HG03432 (cell line): Measurements from ENCODE around the gene AKAP13.

Experiments
- ATAC-seq: cut with Tn5 transposase; IDR thresholded peaks from one replicate; pipeline ENCODE4 v1.9.1; 2021; ENCODE audit warnings: mild to moderate bottlenecking, moderate library complexity; ENCODE audit not compliant: unreplicated experiment

AKAP13 gene

DNA sequence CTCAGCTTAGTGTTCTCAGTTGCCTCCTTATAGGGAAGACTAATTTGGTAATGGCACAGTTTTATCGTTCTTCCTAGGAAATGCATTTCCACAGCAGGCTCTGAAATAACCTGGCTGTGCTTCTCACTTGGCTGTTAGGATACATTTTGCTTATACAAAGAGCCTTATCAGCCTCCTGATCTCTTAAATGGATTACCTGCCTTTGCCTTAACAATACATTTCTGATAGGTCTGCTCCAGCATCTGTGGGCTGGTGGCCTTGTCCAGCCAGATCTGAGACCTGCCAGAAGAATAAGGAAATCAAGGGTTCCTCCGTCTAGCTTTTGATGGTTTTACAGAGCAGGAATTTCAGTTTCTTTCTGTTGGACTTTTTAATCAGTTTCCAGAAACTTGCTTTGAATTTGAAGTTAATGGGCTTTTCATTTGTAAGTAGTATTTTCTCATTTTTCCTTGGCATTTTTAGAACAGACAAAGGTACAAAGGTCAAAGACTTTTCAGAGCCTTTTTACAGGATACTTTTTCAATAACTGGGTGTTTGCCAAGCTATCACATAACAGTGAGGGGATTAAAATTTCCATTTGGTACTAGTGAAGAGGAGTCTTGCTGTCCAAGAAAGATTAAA is 116.3 kb downstream of the AKAP13 start:
- ATAC-seq = no peak

DNA sequence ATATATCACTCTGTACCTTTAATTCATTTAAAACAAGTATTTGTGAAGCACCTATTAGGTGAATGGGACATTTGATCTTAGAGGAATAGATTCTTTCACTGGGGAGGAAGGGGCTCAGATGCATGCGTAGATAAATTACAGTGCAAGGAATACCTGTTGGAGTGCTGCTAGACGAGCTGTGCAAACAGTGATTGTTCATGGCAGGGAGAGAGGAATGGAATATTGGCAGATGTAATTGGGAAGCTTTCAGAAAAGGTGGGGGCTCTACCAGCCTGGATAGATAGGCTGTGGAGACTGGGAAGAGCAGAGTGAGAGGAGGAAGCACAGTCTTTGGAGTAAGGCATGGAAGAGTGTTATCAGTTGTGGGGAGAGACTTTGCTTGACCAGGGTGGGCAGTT is 116.8 kb downstream of the AKAP13 start:
- ATAC-seq = no peak

DNA sequence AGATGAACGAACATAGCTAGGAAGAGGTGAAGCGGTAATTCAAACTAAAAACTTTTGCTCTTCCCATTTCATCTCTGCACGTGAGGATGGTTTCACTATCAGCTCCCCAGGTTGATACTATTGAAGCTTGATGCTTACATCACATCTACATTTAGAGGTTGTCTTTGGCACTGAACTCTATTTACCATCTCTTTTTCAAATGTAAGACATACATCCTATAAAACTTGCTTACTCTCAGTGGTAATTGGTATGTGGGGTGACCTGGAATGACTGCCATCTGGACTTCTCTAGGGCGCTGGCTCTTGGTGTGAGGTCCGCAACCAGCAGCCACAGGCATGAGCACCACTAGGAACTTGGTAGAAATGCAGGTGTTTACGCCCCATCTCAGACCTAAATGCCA is 118.1 kb downstream of the AKAP13 start:
- ATAC-seq = no peak

DNA sequence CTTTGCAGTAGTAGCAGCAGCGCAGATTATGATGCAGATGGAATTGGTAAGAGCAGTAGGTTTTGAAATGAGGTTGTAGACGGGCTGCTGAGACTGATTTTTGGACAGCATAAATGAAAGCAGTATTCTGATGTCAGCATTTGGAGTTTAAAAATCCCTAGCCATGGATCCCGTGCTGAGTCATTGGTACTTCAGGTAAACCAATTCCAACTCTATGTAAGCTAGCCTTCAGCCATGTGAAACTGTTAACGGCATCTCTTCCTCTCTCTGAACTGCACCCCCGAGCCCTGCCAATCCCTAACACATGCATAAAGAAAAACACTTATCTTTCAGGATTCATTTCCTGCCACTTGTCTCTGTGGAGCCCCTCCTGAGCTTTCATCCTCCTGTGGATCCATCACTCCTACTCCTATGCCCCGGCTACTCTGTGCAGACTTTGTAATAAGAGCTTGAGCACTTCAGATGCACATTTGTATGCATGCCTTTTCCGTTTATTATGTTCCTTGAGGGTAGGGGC is 119.0 kb downstream of the AKAP13 start:
- ATAC-seq = no peak

DNA sequence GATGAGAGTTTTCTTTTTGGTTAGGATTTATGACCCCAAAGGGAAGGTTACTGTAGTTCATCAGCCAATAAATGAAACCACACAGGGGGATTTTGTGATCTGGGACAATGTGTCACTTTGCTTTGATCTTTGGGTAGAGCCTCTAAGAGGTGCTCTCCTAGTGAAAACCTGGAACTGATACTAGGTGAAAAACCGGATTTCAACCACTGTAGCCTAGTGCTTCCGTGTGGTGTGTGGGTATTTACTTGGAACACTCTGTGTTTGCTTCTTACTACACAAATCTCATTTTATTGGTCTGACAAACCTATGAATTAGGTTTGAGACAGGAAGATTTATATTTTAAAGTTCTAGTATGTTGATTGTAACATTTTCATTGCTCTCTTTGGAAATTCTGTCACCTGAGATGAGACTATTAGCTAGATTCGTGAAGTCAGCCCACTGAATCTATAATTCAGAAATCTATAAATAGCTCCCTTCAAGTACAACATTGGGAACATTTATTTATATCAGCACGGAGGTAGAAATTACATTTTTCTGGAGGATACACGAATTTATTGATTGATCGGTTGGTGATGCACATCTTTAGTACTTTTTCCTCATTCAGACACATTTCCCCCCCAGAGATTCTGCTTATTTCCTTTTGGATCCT is 119.8 kb downstream of the AKAP13 start:
- no peak for ATAC-seq

- ATAC-seq = no peak
Observed at GRCh38 chr15:85500729-85501128, 120.3 kb downstream of the AKAP13 start.

- no peak for ATAC-seq
Observed at GRCh38 chr15:85501574-85501973, 121.2 kb downstream of the AKAP13 start.

- ATAC-seq = no peak
Observed at GRCh38 chr15:85503151-85503799, 122.9 kb downstream of the AKAP13 start.

GRCh38 chr15:85504749-85505676 is 124.6 kb downstream of the AKAP13 start:
- peak; percentile 46 for ATAC-seq

DNA sequence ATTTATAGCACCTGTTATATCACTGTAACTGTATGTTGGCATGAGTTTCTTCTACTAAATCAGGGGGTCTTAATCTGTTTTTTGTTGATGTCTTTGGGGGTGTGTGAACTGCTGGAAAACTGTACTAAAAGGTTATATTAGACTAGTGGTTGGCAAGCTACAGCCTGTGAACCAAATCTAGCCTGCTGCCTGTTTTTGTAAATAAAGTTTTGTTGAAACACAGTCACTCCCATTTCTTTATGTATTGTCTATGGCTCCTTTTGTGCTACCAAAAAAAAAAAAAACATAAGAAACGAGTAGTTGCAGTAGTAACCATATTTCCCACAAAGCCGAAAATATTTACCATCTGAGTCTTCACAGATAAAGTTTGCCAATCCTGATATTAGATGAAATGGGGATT is 126.7 kb downstream of the AKAP13 start:
- ATAC-seq = no peak

DNA sequence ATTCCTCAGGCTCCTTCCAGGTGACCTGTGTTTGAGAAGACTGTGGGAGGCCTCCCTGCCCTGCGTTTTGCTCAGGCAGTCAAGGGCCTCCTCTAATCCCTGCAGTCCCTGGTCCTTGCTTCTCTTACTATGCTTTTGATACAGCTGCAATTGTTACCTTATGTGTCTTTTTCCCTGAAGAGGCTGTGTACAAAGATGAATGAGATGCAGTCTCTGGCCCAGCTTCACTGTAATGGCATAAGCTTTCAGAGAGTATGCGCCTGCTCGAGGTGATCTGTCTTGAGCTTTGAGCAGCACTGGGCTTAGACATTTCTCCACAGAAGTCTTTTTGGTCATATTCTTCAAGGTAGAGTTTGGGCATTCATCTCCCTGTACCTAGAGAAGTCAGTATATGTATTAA is 129.6 kb downstream of the AKAP13 start:
- ATAC-seq = no peak

DNA sequence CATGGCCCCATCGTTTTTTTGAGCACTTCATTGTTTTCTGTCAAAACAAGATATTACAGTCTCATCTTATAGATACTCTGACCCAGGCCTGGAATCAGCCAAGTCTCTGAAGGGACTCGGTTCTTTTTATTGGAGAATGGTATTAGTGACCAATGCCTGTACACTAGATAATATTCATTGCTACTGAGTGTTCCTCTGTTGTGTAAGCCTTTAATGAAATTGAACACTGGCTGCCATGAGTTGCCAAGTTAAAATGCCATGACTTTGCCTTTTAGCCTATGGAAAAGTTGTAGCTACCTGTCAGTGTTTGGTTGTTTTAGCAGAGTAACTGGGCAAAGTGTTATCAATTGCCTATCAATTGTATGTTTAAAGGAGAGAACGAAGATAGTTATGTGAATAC is 134.0 kb downstream of the AKAP13 start:
- ATAC-seq = no peak

- ATAC-seq = no peak
Observed at GRCh38 chr15:85515212-85515611, 134.8 kb downstream of the AKAP13 start.

GRCh38 chr15:85517086-85517485 is 136.7 kb downstream of the AKAP13 start:
- no peak for ATAC-seq

DNA sequence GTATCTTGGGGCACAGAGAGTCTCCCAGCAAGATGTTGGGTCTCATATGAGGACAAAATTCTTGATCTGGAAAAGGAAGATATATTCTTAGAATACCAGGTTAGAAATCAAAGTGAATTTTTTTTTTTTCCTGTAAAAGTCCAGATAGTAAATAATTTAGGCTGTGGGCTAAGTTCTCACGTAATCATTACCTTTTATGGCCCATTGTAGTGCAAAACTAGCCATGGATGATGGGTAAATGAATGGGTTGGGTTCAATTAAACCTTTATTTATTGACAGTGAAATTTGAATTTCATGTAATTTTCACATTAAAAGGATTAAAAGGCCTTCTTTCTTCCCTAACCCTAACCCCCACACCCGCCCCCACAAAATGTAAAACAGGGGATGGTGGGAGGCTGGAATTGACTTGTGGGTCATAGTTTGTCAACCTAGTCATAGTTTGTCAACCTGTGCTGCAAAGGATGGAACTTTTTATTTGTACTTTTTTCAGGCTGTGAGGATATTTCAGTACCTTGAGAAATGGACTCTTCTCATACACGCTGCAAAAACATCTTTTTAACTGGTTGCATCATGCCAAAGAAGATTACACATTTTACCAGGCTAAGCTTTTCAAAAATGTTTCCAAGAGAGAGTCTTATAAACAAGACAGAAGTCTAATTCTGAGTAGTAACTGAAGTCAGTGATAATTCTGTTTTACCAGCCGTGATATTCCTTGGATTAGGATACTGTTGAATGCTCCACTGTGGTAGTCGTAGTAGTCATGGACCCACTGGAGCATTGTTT is 138.8 kb downstream of the AKAP13 start:
- ATAC-seq = no peak

- no peak for ATAC-seq
Observed at GRCh38 chr15:85520650-85521049, 140.2 kb downstream of the AKAP13 start.

DNA sequence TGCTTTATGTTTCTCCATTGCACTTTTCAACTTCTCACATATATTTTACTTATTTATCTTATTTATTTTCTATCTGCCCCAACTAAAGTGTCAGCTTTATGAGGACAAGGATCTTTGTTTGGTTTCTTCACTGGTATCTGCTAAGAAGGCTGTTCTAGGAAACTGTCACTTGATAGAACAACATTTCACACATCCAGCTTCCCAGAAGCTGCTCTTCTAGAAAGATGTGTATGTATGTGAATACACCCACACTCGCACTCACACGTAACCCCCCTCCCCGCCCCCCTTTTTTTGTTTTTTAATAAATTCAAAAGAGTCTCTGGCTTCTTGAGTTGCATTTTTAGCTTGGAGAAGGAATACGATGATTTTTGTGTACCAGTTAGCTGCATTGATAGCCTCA is 143.1 kb downstream of the AKAP13 start:
- ATAC-seq = no peak

- peak; percentile 45 for ATAC-seq
Observed at GRCh38 chr15:85525755-85526154, 145.4 kb downstream of the AKAP13 start.

DNA sequence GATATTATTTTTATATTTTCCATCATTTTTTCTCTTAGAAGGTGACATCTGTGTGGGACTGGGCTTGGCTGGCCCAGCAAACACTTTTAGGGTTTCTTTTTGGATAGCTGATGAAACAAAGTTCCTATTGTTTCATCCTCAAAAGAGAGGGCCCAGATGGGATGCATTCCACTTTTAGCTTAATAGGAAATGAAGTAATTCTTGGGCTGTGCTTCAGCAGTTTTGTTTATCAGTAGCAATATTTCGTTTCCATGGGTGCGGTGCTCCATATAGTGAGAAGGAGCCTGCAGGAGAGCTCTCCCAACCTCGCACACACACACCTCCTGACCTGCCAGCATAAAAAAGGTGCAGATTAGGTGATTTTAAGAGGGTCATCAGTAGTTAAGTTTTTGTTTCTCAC is 147.5 kb downstream of the AKAP13 start:
- ATAC-seq = no peak

DNA sequence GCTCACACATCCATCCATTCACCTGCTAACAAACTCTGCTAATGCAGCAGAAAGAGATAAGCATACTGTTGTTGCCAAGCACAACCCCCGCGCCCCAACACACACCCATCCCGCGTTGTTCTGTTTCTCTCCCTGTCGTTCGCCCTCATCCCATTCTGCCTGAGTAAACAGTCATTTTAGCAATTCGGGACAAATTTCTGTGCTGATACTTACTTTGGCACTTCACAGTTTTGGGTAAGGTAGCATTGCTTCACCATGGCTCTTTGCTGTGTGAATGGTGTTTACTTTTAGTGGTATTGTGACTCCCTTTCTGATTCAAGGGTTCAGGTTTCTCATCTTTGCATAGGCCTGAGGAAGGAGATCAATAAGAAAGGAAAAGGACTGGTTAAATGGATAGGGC is 149.7 kb downstream of the AKAP13 start:
- no peak for ATAC-seq
